ENCODE data around the gene UGT1A4. TPM values are rescaled to one million over a fixed set of nuclear protein-coding genes. Genes with fewer than 3 reads are reported as not detected.

The UGT1A4 gene
- total RNA-seq, 1 experiment from 2014 or later = 0.12 TPM

GRCh38 chr2:233673896-233674295 is 44.6 kb upstream of the UGT1A4 start (continued):
- no peak for TF ChIP-seq REST (IDR thresholded peaks at IDR 0.05; ENCODE audit: low read depth)

- TF ChIP-seq MAX (IDR thresholded peaks at IDR 0.05) = no peak
- TF ChIP-seq EZH2phosphoT487 (IDR thresholded peaks at IDR 0.05; ENCODE audit: borderline replicate concordance) = no peak
- TF ChIP-seq SRF (IDR thresholded peaks at IDR 0.05; ENCODE audit: low read depth) = no peak
- no peak for TF ChIP-seq JUND (IDR thresholded peaks at IDR 0.05)
- TF ChIP-seq CTCF (IDR thresholded peaks at IDR 0.05 in 2 of 3, conservative IDR thresholded peaks at IDR 0.05 in 1 of 3; ENCODE audit: borderline replicate concordance in 1 of 3, insufficient read depth in 1 of 3, low read depth in 2 of 3, low read length in 2 of 3) = peak in 2 of 3 experiments; percentile 6 to 33; a peak in 1 of 6 replicates
- no peak for TF ChIP-seq YY1 (IDR thresholded peaks at IDR 0.05; ENCODE audit: extremely low read depth, insufficient replicate concordance, low read depth, low read length)
- no peak for TF ChIP-seq EGR1 (IDR thresholded peaks at IDR 0.05; ENCODE audit: low read depth)
- peak; percentile 31; the same call in 1 of the 2 replicates for TF ChIP-seq RAD21 (IDR thresholded peaks at IDR 0.05; ENCODE audit: low read depth)
- TF ChIP-seq ZFX (IDR thresholded peaks at IDR 0.05) = no peak
- H3K27me3 ChIP-seq (ENCODE audit: insufficient read depth, low read length) = peaks cover 9% of the 10 kb centered on the region; the same call in 1 of the 2 replicates
- H3K79me2 ChIP-seq (ENCODE audit: insufficient read depth, low read length) = no peaks in the 10 kb centered on the region
- no peaks in the 10 kb centered on the region for H4K20me1 ChIP-seq (ENCODE audit: insufficient read depth)
- ATAC-seq (peak; percentile 38; the same call in 1 of the 2 replicates), DNase-seq (ENCODE audit: low read depth, low spot score) (no peak)
- intact Hi-C loops (cut with micrococcal nuclease) = no loop called here
- H3K4me1 ChIP-seq (ENCODE audit: control insufficient read depth in 1 of 2, insufficient read depth in 2 of 2, low read length in 2 of 2) = no peaks in the 10 kb centered on the region
- no peaks in the 10 kb centered on the region for H3K9me3 ChIP-seq (ENCODE audit: control insufficient read depth in 1 of 2, insufficient read depth in 1 of 2, low read depth in 1 of 2, low read length in 2 of 2)
- BruUV-seq (replicated peaks) = no TSS peak
- no peaks in the 10 kb centered on the region for H3K36me3 ChIP-seq (ENCODE audit: control insufficient read depth in 1 of 2, insufficient read depth in 2 of 2, low read length in 2 of 2)
- H3K9me2 ChIP-seq (ENCODE audit: insufficient read depth) = no peaks in the 10 kb centered on the region
- ChIA-PET POLR2A (no interaction called here), RAD21 (ENCODE audit: low non-redundant PET in 1 of 2, low total read pairs in 2 of 2, uncharacterized antibody in 2 of 2, unreplicated experiment in 2 of 2) (no interaction called here), CTCF (no interaction called here)
- H3K9ac ChIP-seq (ENCODE audit: low read length) = no peak overlapping the region
- no peak overlapping the region for H3K27ac ChIP-seq (ENCODE audit: low read depth, low read length)
- H3K4me3 ChIP-seq (replicated peaks in 1 of 2; ENCODE audit: low read depth in 1 of 2, low read length in 2 of 2) = no peak overlapping the region
- H3K4me2 ChIP-seq (ENCODE audit: low read length) = no peak overlapping the region
- H2AFZ ChIP-seq (ENCODE audit: low read depth, low read length, poor library complexity, severe bottlenecking) = no peak overlapping the region
These were observed 44.2 kb upstream of the UGT1A4 start for GRCh38 chr2:233674314-233674713.

All from HCT116 (cell line).